Spinal cord (tissue), 10 donors: ENCODE measurements around the gene SYPL2. TPM values are rescaled to one million over a fixed set of nuclear protein-coding genes. Genes with fewer than 3 reads are reported as not detected.

ENCODE experiments used
- DNase-seq, 6 donors: peaks; one replicate each; pipeline versions ENCODE4 v3.0.0 to v3.0.0-alpha.2; 2013 to 2015; ENCODE audit warnings: low spot score in 6 of 6, low read depth in 4 of 6
- H3K27ac ChIP-seq: one replicate; pipeline ENCODE4 v1.5.1; 2013; ENCODE audit warnings: low read depth, low read length, control low read depth
- H3K27me3 ChIP-seq: one replicate; pipeline ENCODE4 v1.6.1; 2013; ENCODE audit warnings: low read length; ENCODE audit not compliant: control insufficient read depth, insufficient read depth
- H3K36me3 ChIP-seq: one replicate; pipeline ENCODE4 v1.6.1; 2013; ENCODE audit warnings: low read length; ENCODE audit not compliant: control insufficient read depth, insufficient read depth
- H3K4me1 ChIP-seq: one replicate; pipeline ENCODE4 v1.6.1; 2013; ENCODE audit warnings: low read length; ENCODE audit not compliant: control insufficient read depth, insufficient read depth
- H3K4me3 ChIP-seq: one replicate; pipeline ENCODE4 v1.5.1; 2013; ENCODE audit warnings: low read depth, low read length, control low read depth
- H3K9me3 ChIP-seq: one replicate; pipeline ENCODE4 v1.6.1; 2013; ENCODE audit warnings: low read length; ENCODE audit not compliant: control insufficient read depth, insufficient read depth
- whole genome bisulfite sequencing: methylation state at CpG from one replicate; pipeline ENCODE4 v1.1.5; 2013; ENCODE audit warnings: missing lambda C conversion rate; ENCODE audit not compliant: insufficient coverage; 5-methylcytosine and 5-hydroxymethylcytosine counted together
- polyA plus RNA-seq, 2 donors: library from polyadenylated mRNA; unstranded; fragments of 120-200 nt; gene quantifications; one replicate each; pipeline ENCODE4 v1.2.1, GENCODE V29; 2013; ENCODE audit not compliant: insufficient read length in 2 of 2
- total RNA-seq, 2 donors: library from RNA; depleted of rRNA in 1 of 2; stranded (reverse); fragments of 120-200 nt in 1 of 2; fragments of >200 nt in 1 of 2; gene quantifications; one replicate each; pipeline versions ENCODE4 v1.2.3 to v1.2.4, GENCODE V29; 2013 to 2014
- donor health status: healthy.

The SYPL2 gene
- total and polyA plus RNA-seq, 4 donors: 0.10 to 1.1 (median 0.75) TPM

DNA sequence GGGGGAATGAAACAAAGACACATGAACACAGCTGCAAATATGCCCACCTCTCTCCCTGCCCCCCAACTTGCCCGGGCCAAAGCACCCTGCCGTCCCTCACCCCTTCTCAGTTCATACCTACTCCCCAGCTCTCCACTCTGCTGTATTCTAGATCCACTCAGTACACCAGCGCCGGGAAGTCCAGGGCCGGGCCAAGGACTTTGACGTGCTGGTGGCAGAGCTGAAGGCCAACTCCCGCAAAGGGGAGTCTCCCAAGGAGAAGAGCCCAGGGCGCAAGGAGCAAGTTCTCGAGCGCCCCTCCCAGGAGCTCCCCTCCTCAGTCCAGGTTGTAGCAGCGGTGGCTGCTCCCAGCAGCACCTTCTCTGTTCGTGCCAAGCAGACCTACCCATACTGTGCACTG is 22.4 kb downstream of the SYPL2 start:
- Histone ChIP-seq H3K9me3 (no peaks in the 10 kb centered on the region), H3K4me3 (no peak overlapping the region), H3K27ac (no peak overlapping the region), H3K36me3 (peaks cover 59% of the 10 kb centered on the region), H3K4me1 (peaks cover 31% of the 10 kb centered on the region), H3K27me3 (no peaks in the 10 kb centered on the region)
- no peak for DNase-seq
- 95% methylated on average over 12 of the region's 12 CpGs for WGBS

- H3K27me3 ChIP-seq: no peaks in the 10 kb centered on the region
- no peak overlapping the region for H3K27ac ChIP-seq
- peaks cover 32% of the 10 kb centered on the region for H3K4me1 ChIP-seq
- H3K9me3 ChIP-seq: no peaks in the 10 kb centered on the region
- WGBS: 98% methylated on average over 6 of the region's 11 CpGs
- DNase-seq: peak in 2 of 6 donors; percentile 81 to 85
- peaks cover 59% of the 10 kb centered on the region for H3K36me3 ChIP-seq
- no peak overlapping the region for H3K4me3 ChIP-seq
These were observed 23.9 kb downstream of the SYPL2 start for GRCh38 chr1:109490029-109490933.

DNA sequence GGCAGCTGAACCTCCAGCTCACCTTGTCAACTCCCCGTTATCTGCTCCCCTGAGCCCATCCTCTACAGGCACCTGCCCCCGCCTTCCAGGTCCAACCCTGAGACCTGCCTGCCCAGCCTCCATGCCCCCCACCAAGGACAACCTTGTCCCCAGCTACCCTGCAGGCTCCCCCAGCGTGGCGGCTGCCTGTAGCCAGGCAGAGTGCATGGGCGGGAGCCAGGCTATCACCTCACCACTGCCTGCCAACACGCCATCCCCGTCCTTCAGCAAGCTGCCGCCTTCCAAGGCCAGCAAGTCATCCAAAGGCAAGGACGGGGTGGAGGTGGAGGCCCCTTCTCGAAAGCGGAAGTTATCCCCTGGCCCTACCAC is 24.6 kb downstream of the SYPL2 start:
- Histone ChIP-seq H3K27ac (no peak overlapping the region), H3K27me3 (no peaks in the 10 kb centered on the region), H3K9me3 (no peaks in the 10 kb centered on the region), H3K36me3 (peaks cover 63% of the 10 kb centered on the region), H3K4me3 (no peak overlapping the region), H3K4me1 (peaks cover 32% of the 10 kb centered on the region)
- no peak for DNase-seq
- 88% methylated on average over 9 of the region's 11 CpGs for WGBS

DNA sequence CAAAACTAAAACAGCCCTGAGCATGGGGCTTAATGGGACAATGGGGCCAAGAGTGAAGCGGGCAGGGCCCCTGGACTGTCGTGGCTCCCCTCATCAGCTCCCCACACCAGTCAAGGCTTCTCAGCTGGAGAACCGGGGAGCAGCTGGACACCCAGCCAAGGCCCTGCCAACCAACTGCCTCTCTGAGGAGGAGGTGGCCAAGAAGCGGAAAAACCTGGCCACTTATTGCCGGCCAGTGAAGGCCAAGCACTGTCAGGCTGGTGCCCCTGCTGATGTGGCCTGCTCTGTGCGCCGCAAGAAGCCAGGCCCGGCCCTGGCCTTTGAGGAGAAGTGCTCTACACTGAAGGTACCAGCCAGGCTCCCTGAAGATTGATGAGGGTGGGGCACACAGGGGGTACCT is 25.0 kb downstream of the SYPL2 start:
- Histone ChIP-seq H3K36me3 (peaks cover 61% of the 10 kb centered on the region), H3K27me3 (no peaks in the 10 kb centered on the region), H3K27ac (no peak overlapping the region), H3K4me1 (peaks cover 32% of the 10 kb centered on the region), H3K9me3 (no peaks in the 10 kb centered on the region), H3K4me3 (no peak overlapping the region)
- WGBS: 90% methylated on average over 8 of the region's 8 CpGs
- DNase-seq: no peak

- peaks cover 60% of the 10 kb centered on the region for H3K36me3 ChIP-seq
- 93% methylated on average over 2 of the region's 4 CpGs for WGBS
- no peak overlapping the region for H3K27ac ChIP-seq
These were observed 26.4 kb downstream of the SYPL2 start for GRCh38 chr1:109492779-109493178.

GRCh38 chr1:109493227-109493626 is 26.9 kb downstream of the SYPL2 start:
- H3K36me3 ChIP-seq: peaks cover 59% of the 10 kb centered on the region
- H3K27me3 ChIP-seq: no peaks in the 10 kb centered on the region
- H3K27ac ChIP-seq: no peak overlapping the region
- no peak for DNase-seq
- WGBS: 60% methylated on average over 2 of the region's 4 CpGs
- no peaks in the 10 kb centered on the region for H3K9me3 ChIP-seq
- peaks cover 30% of the 10 kb centered on the region for H3K4me1 ChIP-seq
- H3K4me3 ChIP-seq: no peak overlapping the region

More at GRCh38 chr1:109492779-109493178, 26.4 kb downstream of the SYPL2 start:
- H3K4me3 ChIP-seq: no peak overlapping the region
- no peaks in the 10 kb centered on the region for H3K9me3 ChIP-seq
- no peaks in the 10 kb centered on the region for H3K27me3 ChIP-seq
- peaks cover 25% of the 10 kb centered on the region for H3K4me1 ChIP-seq
- no peak for DNase-seq

DNA sequence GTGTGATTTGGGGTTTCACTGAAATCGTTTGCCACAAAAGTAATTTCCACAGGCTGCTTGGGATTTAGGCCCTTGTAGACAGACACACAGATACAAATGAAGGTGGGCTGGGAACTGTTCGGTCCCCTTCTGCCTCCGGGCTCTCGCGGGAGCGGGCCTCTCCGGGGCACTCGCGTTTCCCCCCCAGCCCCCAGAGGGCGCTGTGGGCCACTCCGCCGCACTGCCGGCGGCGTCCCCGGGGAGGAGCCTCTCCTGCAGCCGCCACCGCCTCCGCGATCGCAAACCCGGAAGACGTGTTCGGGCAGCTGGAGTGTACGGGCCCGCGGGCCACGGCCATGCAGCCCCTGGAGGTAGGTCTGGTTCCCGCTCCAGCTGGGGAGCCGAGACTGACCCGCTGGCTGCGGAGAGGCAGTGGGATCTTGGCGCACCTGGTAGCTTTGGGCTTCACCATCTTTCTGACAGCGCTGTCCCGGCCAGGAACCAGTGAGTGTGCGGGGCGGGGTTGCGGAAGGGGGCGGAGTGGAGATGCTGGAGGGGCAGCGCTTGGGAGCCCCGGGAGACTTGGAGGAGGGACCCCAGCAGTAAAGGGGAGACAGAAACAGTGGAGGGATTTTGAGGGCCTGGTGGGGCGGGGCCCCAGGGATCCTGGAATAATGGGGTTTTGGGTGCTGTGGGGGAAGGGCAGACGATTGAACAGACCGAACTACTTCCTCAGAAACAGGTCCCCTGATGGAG is 27.6 kb downstream of the SYPL2 start, which contains the start of gene CYB561D1:
Gene CYB561D1, plus strand, starts transcription at position 290 of the 735 bp plus-strand sequence. Its CDS starts 46 bp downstream, at position 336.
- Histone ChIP-seq H3K27ac (peak within 1 kb of the TSS; percentile 65), H3K4me1 (peaks cover 34% of the 10 kb centered on the region), H3K36me3 (peaks cover 55% of the 10 kb centered on the region), H3K27me3 (no peaks in the 10 kb centered on the region), H3K4me3 (peak within 1 kb of the TSS; percentile 91), H3K9me3 (no peaks in the 10 kb centered on the region)
- peak in 4 of 6 donors; percentile 62 to 95 (median 80) for DNase-seq
- under 1% methylated on average over 43 of the region's 44 CpGs for WGBS

GRCh38 chr1:109495738-109496137 is 29.4 kb downstream of the SYPL2 start:
- H3K27ac ChIP-seq: no peak overlapping the region
- H3K36me3 ChIP-seq: peaks cover 45% of the 10 kb centered on the region
- H3K9me3 ChIP-seq: no peaks in the 10 kb centered on the region
- no peaks in the 10 kb centered on the region for H3K27me3 ChIP-seq
- WGBS: 97% methylated on average over 7 of the region's 7 CpGs
- H3K4me1 ChIP-seq: peaks cover 35% of the 10 kb centered on the region
- H3K4me3 ChIP-seq: no peak overlapping the region
- no peak for DNase-seq

GRCh38 chr1:109497449-109498160 is 31.3 kb downstream of the SYPL2 start:
- DNase-seq: no peak
- H3K36me3 ChIP-seq: peaks cover 27% of the 10 kb centered on the region
- 39% methylated on average over 6 of the region's 9 CpGs for WGBS
- no peak overlapping the region for H3K27ac ChIP-seq
- peaks cover 37% of the 10 kb centered on the region for H3K4me1 ChIP-seq
- H3K9me3 ChIP-seq: no peaks in the 10 kb centered on the region
- H3K27me3 ChIP-seq: no peaks in the 10 kb centered on the region
- H3K4me3 ChIP-seq: no peak overlapping the region
